ENCODE measurements around the gene PALS1.

DNA sequence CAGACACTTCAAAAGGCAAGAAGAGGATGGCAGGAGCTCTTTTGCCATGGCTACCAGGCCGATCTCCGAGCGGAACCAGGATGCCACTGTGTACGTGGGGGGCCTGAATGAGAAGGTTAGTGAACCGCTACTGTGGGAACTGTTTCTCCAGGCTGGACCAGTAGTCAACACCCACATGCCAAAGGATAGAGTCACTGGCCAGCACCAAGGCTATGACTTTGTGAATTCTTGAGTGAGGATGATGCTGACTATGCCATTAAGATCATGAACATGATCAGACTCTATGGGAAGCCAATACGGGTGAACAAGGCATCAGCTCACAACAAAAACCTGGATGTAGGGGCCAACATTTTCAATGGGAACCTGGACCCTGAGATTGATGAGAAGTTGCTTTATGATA lies 42.2 kb upstream of the PALS1 start:
- TF ChIP-seq, protein P1, sequence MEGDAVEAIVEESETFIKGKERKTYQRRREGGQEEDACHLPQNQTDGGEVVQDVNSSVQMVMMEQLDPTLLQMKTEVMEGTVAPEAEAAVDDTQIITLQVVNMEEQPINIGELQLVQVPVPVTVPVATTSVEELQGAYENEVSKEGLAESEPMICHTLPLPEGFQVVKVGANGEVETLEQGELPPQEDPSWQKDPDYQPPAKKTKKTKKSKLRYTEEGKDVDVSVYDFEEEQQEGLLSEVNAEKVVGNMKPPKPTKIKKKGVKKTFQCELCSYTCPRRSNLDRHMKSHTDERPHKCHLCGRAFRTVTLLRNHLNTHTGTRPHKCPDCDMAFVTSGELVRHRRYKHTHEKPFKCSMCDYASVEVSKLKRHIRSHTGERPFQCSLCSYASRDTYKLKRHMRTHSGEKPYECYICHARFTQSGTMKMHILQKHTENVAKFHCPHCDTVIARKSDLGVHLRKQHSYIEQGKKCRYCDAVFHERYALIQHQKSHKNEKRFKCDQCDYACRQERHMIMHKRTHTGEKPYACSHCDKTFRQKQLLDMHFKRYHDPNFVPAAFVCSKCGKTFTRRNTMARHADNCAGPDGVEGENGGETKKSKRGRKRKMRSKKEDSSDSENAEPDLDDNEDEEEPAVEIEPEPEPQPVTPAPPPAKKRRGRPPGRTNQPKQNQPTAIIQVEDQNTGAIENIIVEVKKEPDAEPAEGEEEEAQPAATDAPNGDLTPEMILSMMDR (IDR thresholded peaks at IDR 0.05; ENCODE audit: extremely low read depth in 1 of 2, insufficient read depth in 1 of 2, low read depth in 1 of 2, low read length in 2 of 2): no peak
- TF ChIP-seq EZH2 (IDR thresholded peaks at IDR 0.05; ENCODE audit: borderline replicate concordance, low read depth, low read length, severe bottlenecking): no peak
- no peak for TF ChIP-seq POLR2A (IDR thresholded peaks at IDR 0.05; ENCODE audit: low read depth, low read length)
- TF ChIP-seq, protein P2, sequence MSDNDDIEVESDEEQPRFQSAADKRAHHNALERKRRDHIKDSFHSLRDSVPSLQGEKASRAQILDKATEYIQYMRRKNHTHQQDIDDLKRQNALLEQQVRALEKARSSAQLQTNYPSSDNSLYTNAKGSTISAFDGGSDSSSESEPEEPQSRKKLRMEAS (IDR thresholded peaks at IDR 0.05; ENCODE audit: insufficient read depth, insufficient read length): no peak
- TF ChIP-seq POLR2AphosphoS5 (IDR thresholded peaks at IDR 0.05; ENCODE audit: insufficient read depth, low read depth, low read length): no peak
- no peak for TF ChIP-seq MYC (IDR thresholded peaks at IDR 0.05; ENCODE audit: low read depth, low read length)
